Tibial artery (tissue), 4 donors: ENCODE measurements around the gene SCRN2.

Experiments
- DNase-seq, 2 donors: peaks; one replicate each; pipeline ENCODE4 v3.0.0-alpha.2; 2019
- H3K27ac ChIP-seq, 2 donors: fragments of 200-600 bp; sonication (generic) in 1 of 2; 1 replicate in 1 of 2; 2 replicates in 1 of 2; pipeline ENCODE4 v1.5.1; 2018 to 2019; ENCODE audit warnings: mild to moderate bottlenecking in 1 of 2
- H3K27me3 ChIP-seq, 2 donors: fragments of 200-600 bp; sonication (generic) in 1 of 2; one replicate each; pipeline versions ENCODE4 v1.5.1 to v1.6.0; 2016 to 2019
- H3K36me3 ChIP-seq, 3 donors: fragments of 200-600 bp; sonication (generic) in 2 of 3; one replicate each; pipeline ENCODE4 v1.5.1; 2016 to 2019; ENCODE audit warnings: mild to moderate bottlenecking in 2 of 3
- H3K4me1 ChIP-seq, 4 donors: fragments of 200-600 bp; sonication (generic) in 2 of 4; 1 replicate in 3 of 4; 2 replicates in 1 of 4; pipeline ENCODE4 v1.5.1; 2016 to 2019
- H3K4me3 ChIP-seq, 2 donors: fragments of 200-600 bp; sonication (generic) in 1 of 2; 1 replicate in 1 of 2; 2 replicates in 1 of 2; pipeline ENCODE4 v1.5.1; 2018 to 2019; ENCODE audit warnings: mild to moderate bottlenecking in 2 of 2
- H3K9me3 ChIP-seq, 3 donors: fragments of 200-600 bp; sonication (generic) in 1 of 3; one replicate each; pipeline ENCODE4 v1.5.1; 2016 to 2019
- CTCF ChIP-seq, 2 experiments: fragments of 200-600 bp in 1 of 2; fragments of 450-650 bp in 1 of 2; IDR thresholded peaks; one replicate each; pipeline ENCODE4 v1.5.1; 2017 to 2019; ENCODE audit warnings: antibody characterized with exemption in 2 of 2, mild to moderate bottlenecking in 1 of 2, moderate library complexity in 1 of 2
- intact Hi-C: fragments of 100-400 bp; cut with DNase I; formaldehyde crosslinking; loops from one replicate; pipeline ENCODE4 v1.15.0; 2023; ENCODE audit warnings: low total_unique reads

Gene SCRN2

GRCh38 chr17:47851764-47852112, 10.7 kb upstream of the SCRN2 start:
- Histone ChIP-seq H3K4me1 (peaks cover 0 to 27% (median 18%) of the 10 kb centered on the region in 4 donors), H3K9me3 (no peaks in the 10 kb centered on the region), H3K27ac (no peak overlapping the region), H3K36me3 (no peaks in the 10 kb centered on the region), H3K27me3 (peaks cover 4 to 100% of the 10 kb centered on the region in 2 donors), H3K4me3 (no peak overlapping the region)
- intact Hi-C loops: no loop called here
- no peak for TF ChIP-seq CTCF (IDR thresholded peaks at IDR 0.05)
- no peak for DNase-seq

GRCh38 chr17:47850692-47851573, 9.9 kb upstream of the SCRN2 start, which contains the start of gene SP6:
Gene SP6 (minus strand): TSS chr17:47851163. CDS start chr17:47848429, 2,734 bp downstream.
- Histone ChIP-seq H3K36me3 (no peaks in the 10 kb centered on the region), H3K4me3 (peak within 1 kb of the TSS in 1 of 2 donors; percentile 36), H3K27ac (no peak within 1 kb of the TSS), H3K27me3 (peaks cover 4 to 100% of the 10 kb centered on the region in 2 donors), H3K4me1 (peaks cover 0 to 29% (median 18%) of the 10 kb centered on the region in 4 donors), H3K9me3 (no peaks in the 10 kb centered on the region)
- DNase-seq: no peak
- no peak for TF ChIP-seq CTCF (IDR thresholded peaks at IDR 0.05)
- intact Hi-C loops: no loop called here

- H3K9me3 ChIP-seq: no peaks in the 10 kb centered on the region
- peak overlapping the region in 1 of 2 donors; percentile 36 for H3K4me3 ChIP-seq
- no peak for TF ChIP-seq CTCF (IDR thresholded peaks at IDR 0.05)
- no peak overlapping the region for H3K27ac ChIP-seq
- peaks cover 4 to 100% of the 10 kb centered on the region in 2 donors for H3K27me3 ChIP-seq
- intact Hi-C loops: no loop called here
- no peaks in the 10 kb centered on the region for H3K36me3 ChIP-seq
- no peak for DNase-seq
- peaks cover 0 to 29% (median 18%) of the 10 kb centered on the region in 4 donors for H3K4me1 ChIP-seq
These were observed 9.3 kb upstream of the SCRN2 start for GRCh38 chr17:47850373-47850691.

- Histone ChIP-seq H3K36me3 (no peaks in the 10 kb centered on the region), H3K4me3 (no peak overlapping the region), H3K27ac (no peak overlapping the region), H3K9me3 (no peaks in the 10 kb centered on the region), H3K4me1 (peaks cover 0 to 35% (median 18%) of the 10 kb centered on the region in 4 donors), H3K27me3 (peaks cover 4 to 89% of the 10 kb centered on the region in 2 donors)
- TF ChIP-seq CTCF (IDR thresholded peaks at IDR 0.05): no peak
- DNase-seq: no peak
- intact Hi-C loops: no loop called here
These were observed 7.1 kb upstream of the SCRN2 start for GRCh38 chr17:47848198-47848513.

- no peak overlapping the region for H3K4me3 ChIP-seq
- intact Hi-C loops: no loop called here
- no peaks in the 10 kb centered on the region for H3K9me3 ChIP-seq
- no peak for DNase-seq
- no peak overlapping the region for H3K27ac ChIP-seq
- H3K36me3 ChIP-seq: no peaks in the 10 kb centered on the region
- H3K27me3 ChIP-seq: peaks cover 4 to 83% of the 10 kb centered on the region in 2 donors
- H3K4me1 ChIP-seq: peaks cover 0 to 39% (median 18%) of the 10 kb centered on the region in 4 donors
- no peak for TF ChIP-seq CTCF (IDR thresholded peaks at IDR 0.05)
These were observed 6.5 kb upstream of the SCRN2 start for GRCh38 chr17:47847341-47848197.
